Psoas muscle (tissue), 8 donors: Measurements from ENCODE around the gene PPFIA1. TPM values are rescaled to one million over a fixed set of nuclear protein-coding genes. Genes with fewer than 3 reads are reported as not detected.
A peak's percentile ranks its signal among the peaks of the same experiment; 100 is the strongest.

Experiments used
- ATAC-seq, 4 donors: fragments of 200-7000 bp; cut with Tn5 transposase; one replicate each; pipeline ENCODE4 v1.9.1; 2020; ENCODE audit warnings: moderate library complexity in 3 of 4, mild to moderate bottlenecking in 2 of 4
- DNase-seq, 2 donors: peaks; one replicate each; pipeline ENCODE4 v3.0.0-alpha.2; 2020
- H3K27ac ChIP-seq: fragments of 200-600 bp; one replicate; pipeline ENCODE4 v1.8.0; 2022
- H3K27me3 ChIP-seq, 3 donors: fragments of 200-600 bp in 1 of 3; one replicate each; pipeline versions ENCODE4 v1.6.1 to v1.8.0; 2013 to 2022; ENCODE audit warnings: low read length in 2 of 3, mild to moderate bottlenecking in 2 of 3, moderate library complexity in 1 of 3; ENCODE audit not compliant: insufficient read depth in 3 of 3
- H3K36me3 ChIP-seq, 2 donors: fragments of 200-600 bp in 1 of 2; one replicate each; pipeline versions ENCODE4 v1.6.1 to v1.8.0; 2013 to 2022; ENCODE audit warnings: low read depth in 1 of 2, mild to moderate bottlenecking in 1 of 2, moderate library complexity in 1 of 2; ENCODE audit not compliant: insufficient read depth in 1 of 2
- H3K4me1 ChIP-seq: fragments of 200-600 bp; one replicate; pipeline ENCODE4 v1.8.0; 2022
- H3K4me3 ChIP-seq: fragments of 200-600 bp; one replicate; pipeline ENCODE4 v1.8.0; 2022; ENCODE audit warnings: mild to moderate bottlenecking
- H3K9me3 ChIP-seq: fragments of 200-600 bp; one replicate; pipeline ENCODE4 v1.8.0; 2022
- WGBS, 3 donors: extraction: QIAGEN DNeasy Blood & Tissue Kit; methylation state at CpG; one replicate each; pipeline versions ENCODE4 v1.1.6 to v1.1.7; 2013; 5-methylcytosine and 5-hydroxymethylcytosine counted together
- intact Hi-C, 2 donors: fragments of 100-400 bp; cut with DNase I; formaldehyde crosslinking; loops; one replicate each; pipeline versions ENCODE4 v1.11.0 to v1.14.2; 2022
- polyA plus RNA-seq, 3 donors: library from polyadenylated mRNA; stranded (reverse); fragments of 200-250 nt; gene quantifications; one replicate each; pipeline ENCODE4 v1.2.3, GENCODE V29; 2013
- total RNA-seq, 4 donors: library from RNA; stranded (reverse); fragmentation: NEBNext Ultra II Directional in 2 of 4; extraction: Animal tissue kit (Norgen Biotek cat#: 25700) in 2 of 4; gene quantifications; one replicate each; pipeline versions ENCODE4 v1.2.1 to v1.2.4, GENCODE V29; 2021 to 2023
- TF ChIP-seq, protein P1 (sequence below): fragments of 200-600 bp; IDR thresholded peaks from one replicate; pipeline ENCODE4 v1.8.0; 2022; ENCODE audit warnings: antibody characterized with exemption
- donor health status: healthy with polysubstance abuse.
- donor health status: DM: no; HTN: no; CAD: no; lungs with moderate emphysema.
- donor health status: Bipolar disorder and iron deficiency.
- donor health status: healthy.
- donor health status: DM: yes; HTN: yes; CAD: no.
- donor health status: DM: no; HTN: no; CAD: no.
- donor health status: DM: no; HTN: no; CAD: no.
- donor health status: DM: yes; HTN: yes; CAD: no.

The PPFIA1 gene
- total and polyA plus RNA-seq, 7 donors = 16.7 to 49.5 (median 34.3) TPM

DNA sequence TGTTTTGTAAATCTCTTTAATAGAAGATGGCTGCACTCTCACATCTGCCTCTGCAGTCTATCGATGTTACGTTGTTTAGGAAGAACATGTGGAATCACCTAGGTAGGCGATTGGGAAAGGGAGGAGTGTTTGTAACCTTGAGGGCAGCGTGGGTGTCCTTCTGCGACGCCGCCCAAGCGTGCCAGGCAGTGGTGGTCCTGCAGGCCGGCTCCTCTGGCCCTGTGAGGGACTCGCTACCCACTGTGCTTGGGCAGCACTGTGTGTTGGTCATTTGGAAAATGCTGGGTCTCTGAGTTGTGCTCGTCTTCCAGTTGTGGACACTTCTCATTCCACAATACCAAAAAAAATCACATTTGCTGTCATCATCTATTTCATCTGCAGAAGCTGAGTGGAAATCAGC, 156.9 kb downstream of the PPFIA1 start:
- Histone ChIP-seq H3K36me3 (peaks cover 0 to 98% of the 10 kb centered on the region in 2 donors), H3K27me3 (no peaks in the 10 kb centered on the region)

DNA sequence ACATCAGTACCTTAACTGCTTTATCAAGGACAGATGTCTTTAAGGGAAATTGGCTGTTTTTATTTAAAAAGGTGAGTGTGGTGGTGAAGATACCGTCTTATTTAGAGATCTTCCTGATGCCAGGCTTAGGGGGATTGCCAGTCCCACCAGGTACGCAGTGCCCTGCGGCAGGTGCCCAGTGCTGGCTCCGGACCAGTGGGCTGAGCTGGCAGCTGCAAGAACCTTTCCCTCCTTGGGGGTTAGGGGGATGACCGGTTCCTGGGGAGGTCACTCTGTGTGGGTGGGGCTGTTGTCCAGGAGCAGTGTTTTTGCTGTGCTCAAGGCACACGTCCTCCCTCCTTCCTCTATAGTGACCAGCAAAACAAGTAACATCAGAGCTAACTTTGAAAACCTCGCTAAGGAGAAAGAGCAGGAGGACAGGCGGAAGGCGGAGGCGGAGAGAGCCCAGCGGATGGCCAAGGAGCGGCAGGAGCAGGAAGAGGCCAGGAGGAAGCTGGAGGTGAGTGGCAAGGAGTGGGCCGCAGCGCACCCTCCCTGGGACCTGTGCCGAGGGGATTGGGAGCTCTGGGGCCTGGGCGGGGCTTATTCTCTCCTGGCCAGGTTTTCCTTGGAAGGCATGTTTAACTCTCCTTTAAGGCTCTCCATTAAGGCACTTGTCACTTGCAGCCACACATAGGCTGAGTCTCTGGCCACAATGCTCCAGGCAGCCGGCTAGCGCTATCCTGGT, 158.4 kb downstream of the PPFIA1 start:
- Histone ChIP-seq H3K9me3 (no peaks in the 10 kb centered on the region), H3K4me3 (no peak overlapping the region), H3K27ac (no peak overlapping the region), H3K27me3 (no peaks in the 10 kb centered on the region), H3K4me1 (no peaks in the 10 kb centered on the region), H3K36me3 (peaks cover 5 to 98% of the 10 kb centered on the region in 2 donors)
- intact Hi-C loops = no loop called here
- DNase-seq = peak in 1 of 2 donors; percentile 42
- no peak for ATAC-seq
- TF ChIP-seq, protein P1, sequence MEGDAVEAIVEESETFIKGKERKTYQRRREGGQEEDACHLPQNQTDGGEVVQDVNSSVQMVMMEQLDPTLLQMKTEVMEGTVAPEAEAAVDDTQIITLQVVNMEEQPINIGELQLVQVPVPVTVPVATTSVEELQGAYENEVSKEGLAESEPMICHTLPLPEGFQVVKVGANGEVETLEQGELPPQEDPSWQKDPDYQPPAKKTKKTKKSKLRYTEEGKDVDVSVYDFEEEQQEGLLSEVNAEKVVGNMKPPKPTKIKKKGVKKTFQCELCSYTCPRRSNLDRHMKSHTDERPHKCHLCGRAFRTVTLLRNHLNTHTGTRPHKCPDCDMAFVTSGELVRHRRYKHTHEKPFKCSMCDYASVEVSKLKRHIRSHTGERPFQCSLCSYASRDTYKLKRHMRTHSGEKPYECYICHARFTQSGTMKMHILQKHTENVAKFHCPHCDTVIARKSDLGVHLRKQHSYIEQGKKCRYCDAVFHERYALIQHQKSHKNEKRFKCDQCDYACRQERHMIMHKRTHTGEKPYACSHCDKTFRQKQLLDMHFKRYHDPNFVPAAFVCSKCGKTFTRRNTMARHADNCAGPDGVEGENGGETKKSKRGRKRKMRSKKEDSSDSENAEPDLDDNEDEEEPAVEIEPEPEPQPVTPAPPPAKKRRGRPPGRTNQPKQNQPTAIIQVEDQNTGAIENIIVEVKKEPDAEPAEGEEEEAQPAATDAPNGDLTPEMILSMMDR = no peak
- 94 to 96% (median 95%) methylated on average over 18 of the region's 18 CpGs for WGBS, 3 donors

More for the DNA sequence above, 156.9 kb downstream of the PPFIA1 start:
- Histone ChIP-seq H3K9me3 (no peaks in the 10 kb centered on the region), H3K27ac (no peak overlapping the region), H3K4me3 (no peak overlapping the region), H3K4me1 (no peaks in the 10 kb centered on the region)
- intact Hi-C loops = no loop called here
- DNase-seq (peak in 1 of 2 donors; percentile 12), ATAC-seq (no peak)
- 85 to 90% (median 86%) methylated on average over 11 of the region's 11 CpGs for WGBS, 3 donors
- TF ChIP-seq, protein P1 = no peak

DNA sequence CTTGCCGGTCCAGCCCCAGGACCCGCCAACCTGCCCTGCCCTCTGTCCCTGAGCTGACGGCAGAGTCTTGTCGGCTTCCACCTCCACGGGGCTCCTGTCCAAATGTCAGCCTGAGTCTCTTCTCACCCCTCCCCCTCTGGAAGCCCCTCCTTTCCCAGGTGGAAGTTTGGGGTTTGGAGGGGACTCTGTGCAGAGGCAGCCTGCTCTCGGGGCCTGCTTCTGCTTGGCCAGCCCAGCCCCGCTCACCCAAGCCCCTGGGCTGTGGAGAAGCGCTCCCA, 158.9 kb downstream of the PPFIA1 start:
- Histone ChIP-seq H3K36me3 (peaks cover 5 to 99% of the 10 kb centered on the region in 2 donors), H3K4me1 (no peaks in the 10 kb centered on the region), H3K9me3 (no peaks in the 10 kb centered on the region), H3K27me3 (no peaks in the 10 kb centered on the region), H3K4me3 (no peak overlapping the region), H3K27ac (no peak overlapping the region)
- peak in 1 of 4 donors; percentile 3 for ATAC-seq
- intact Hi-C loops = no loop called here
- DNase-seq = peak in 1 of 2 donors; percentile 28
- WGBS, 3 donors = 85 to 88% (median 87%) methylated on average over 8 of the region's 8 CpGs
- TF ChIP-seq, protein P1 = no peak

DNA sequence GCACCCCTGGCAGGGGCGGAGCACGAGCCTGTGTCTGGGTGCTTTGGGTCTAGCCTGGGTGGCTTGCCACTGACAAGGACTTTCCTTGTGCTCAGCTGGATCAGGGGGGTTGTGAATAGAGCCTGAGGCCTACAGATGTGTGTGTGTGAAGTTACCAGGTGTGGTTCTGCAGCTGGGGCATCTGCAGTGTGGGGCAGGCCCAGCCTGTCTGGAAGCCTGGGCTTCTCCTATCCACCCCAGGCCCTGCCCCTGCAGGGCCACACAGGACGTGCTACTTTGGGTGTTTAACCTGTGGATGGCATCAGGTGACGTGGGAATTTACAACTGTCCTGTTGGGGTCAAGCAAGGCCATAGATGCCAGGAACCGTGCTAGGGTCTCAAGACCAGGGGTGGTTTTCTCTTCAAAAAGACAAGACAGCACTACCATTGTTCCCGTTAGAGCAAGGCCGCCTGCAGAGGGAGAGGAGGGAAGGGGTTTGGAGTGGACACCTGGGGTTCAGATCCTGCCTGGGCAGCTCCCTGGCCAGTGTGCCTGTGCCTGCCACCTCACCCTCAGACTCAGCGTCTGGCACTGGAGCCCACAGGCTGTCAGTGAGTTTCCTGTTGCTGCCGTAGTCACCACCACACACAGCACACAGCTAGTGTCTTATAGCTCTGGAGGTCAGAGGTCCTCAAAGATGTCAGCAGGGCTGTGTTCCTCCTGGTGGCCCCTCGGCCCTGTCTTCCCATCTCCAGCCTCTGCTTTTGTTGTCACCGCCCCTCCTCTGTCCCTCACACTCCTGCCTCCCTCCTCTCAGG, 159.4 kb downstream of the PPFIA1 start:
- H3K4me1 ChIP-seq = no peaks in the 10 kb centered on the region
- H3K27ac ChIP-seq = no peak overlapping the region
- DNase-seq = peak in 1 of 2 donors; percentile 39
- ATAC-seq = no peak
- intact Hi-C loops = no loop called here
- no peaks in the 10 kb centered on the region for H3K9me3 ChIP-seq
- no peak overlapping the region for H3K4me3 ChIP-seq
- TF ChIP-seq, protein P1 = no peak
- peaks cover 5 to 100% of the 10 kb centered on the region in 2 donors for H3K36me3 ChIP-seq
- no peaks in the 10 kb centered on the region for H3K27me3 ChIP-seq
- WGBS, 3 donors = 88 to 89% (median 88%) methylated on average over 11 of the region's 11 CpGs
